SU-DHL-6 (cell line): ENCODE results near the gene MNAT1.

Experiments
- H2AFZ ChIP-seq: fragments of 200-600 bp; sonication (generic); 2 replicates; pipeline ENCODE4 v1.6.1; 2014; ENCODE audit warnings: low read depth, mild to moderate bottlenecking, moderate library complexity, mixed read lengths, antibody characterized with exemption, low read length; ENCODE audit not compliant: severe bottlenecking
- H3F3A ChIP-seq: fragments of 200-600 bp; shearing (Covaris generic); 2 replicates; pipeline ENCODE4 v1.6.0; 2016; ENCODE audit warnings: antibody characterized with exemption, mild to moderate bottlenecking; ENCODE audit not compliant: insufficient read depth
- H3K27ac ChIP-seq: fragments of 200-600 bp; sonication (generic); 2 replicates; pipeline ENCODE4 v1.5.1; 2016; ENCODE audit warnings: low read depth, mild to moderate bottlenecking, low read length, moderate library complexity, mixed read lengths
- H3K27me3 ChIP-seq: fragments of 200-600 bp; sonication (generic), shearing (Covaris generic); 2 replicates; pipeline ENCODE4 v1.6.0; 2014; ENCODE audit warnings: mild to moderate bottlenecking, low read length
- H3K36me3 ChIP-seq: fragments of 200-600 bp; sonication (generic); 2 replicates; pipeline ENCODE4 v1.6.1; 2014; ENCODE audit warnings: mild to moderate bottlenecking, low read length, mixed read lengths
- H3K4me2 ChIP-seq: fragments of 300-600, 200-600 bp; shearing (Covaris generic), sonication (generic); 2 replicates; pipeline ENCODE4 v1.6.0; 2014; ENCODE audit warnings: low read length, low read depth, mild to moderate bottlenecking; ENCODE audit not compliant: poor library complexity, severe bottlenecking
- H3K4me3 ChIP-seq: fragments of 200-600 bp; sonication (generic); 2 replicates; pipeline ENCODE4 v1.5.1; 2014; ENCODE audit warnings: antibody characterized with exemption, low read length, mild to moderate bottlenecking, mixed read lengths; ENCODE audit not compliant: insufficient read depth, poor library complexity, severe bottlenecking
- H3K79me2 ChIP-seq: fragments of 200-600 bp; sonication (generic); 2 replicates; pipeline ENCODE4 v1.6.1; 2014; ENCODE audit warnings: mild to moderate bottlenecking, low read length, moderate library complexity; ENCODE audit not compliant: insufficient read depth
- H3K9ac ChIP-seq: fragments of 200-600 bp; sonication (generic); 2 replicates; pipeline ENCODE4 v1.7.0; 2014; ENCODE audit warnings: mild to moderate bottlenecking, low read length
- H3K9me2 ChIP-seq: fragments of 200-600 bp; sonication (generic); replicated peaks from 2 replicates; pipeline ENCODE4 v1.6.1; 2014; ENCODE audit warnings: low read length; ENCODE audit not compliant: insufficient read depth
- H3K9me3 ChIP-seq: fragments of 200-600 bp; sonication (generic); 2 replicates; pipeline ENCODE4 v1.6.1; 2014; ENCODE audit warnings: low read length, mixed read lengths; ENCODE audit not compliant: insufficient read depth
- H4K20me1 ChIP-seq: fragments of 200-600 bp; sonication (generic); 2 replicates; pipeline ENCODE4 v1.6.1; 2014; ENCODE audit warnings: low read depth, mild to moderate bottlenecking, antibody characterized with exemption, low read length, moderate library complexity, mixed read lengths
- EZH2phosphoT487 ChIP-seq: fragments of 200-600 bp; sonication (generic), shearing (Covaris generic); conservative IDR thresholded peaks from 2 replicates; pipeline ENCODE4 v1.6.1; 2018; ENCODE audit warnings: mild to moderate bottlenecking, antibody characterized with exemption, low read length, moderate library complexity, mixed read lengths
- TF ChIP-seq, protein P1 (sequence below): fragments of 200-600 bp; sonication (generic); IDR thresholded peaks from one replicate; pipeline ENCODE4 v1.5.1; 2017; ENCODE audit warnings: antibody characterized with exemption, mild to moderate bottlenecking, low read length, moderate library complexity; ENCODE audit not compliant: insufficient read depth, poor library complexity, severe bottlenecking

Gene MNAT1

DNA sequence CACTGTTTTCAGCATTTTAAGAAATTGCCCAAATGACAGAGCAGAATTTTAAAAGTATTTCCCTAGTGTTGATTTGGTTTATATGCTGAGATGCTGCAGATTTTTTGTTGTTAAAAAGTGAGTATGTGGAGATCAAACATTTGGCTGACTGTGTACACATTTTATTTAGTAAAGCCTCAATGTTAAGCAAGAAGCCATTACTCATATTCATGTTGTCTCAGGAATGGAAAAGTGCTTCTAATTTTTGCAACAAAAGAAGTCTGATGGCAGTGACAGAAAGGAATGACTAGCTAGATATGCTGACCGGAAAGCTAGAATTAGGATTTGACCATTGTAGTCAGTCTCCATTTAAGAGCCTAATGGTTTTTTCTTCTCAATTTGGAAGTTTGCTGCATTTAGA lies 269.0 kb downstream of the MNAT1 start:
- H3K27me3 ChIP-seq: no peaks in the 10 kb centered on the region
- no peaks in the 10 kb centered on the region for H3K79me2 ChIP-seq
- H4K20me1 ChIP-seq: no peaks in the 10 kb centered on the region
- no peak overlapping the region for H3K4me2 ChIP-seq
- no peak overlapping the region for H3K4me3 ChIP-seq
- H3K9me2 ChIP-seq: no peaks in the 10 kb centered on the region
- H3K27ac ChIP-seq: no peak overlapping the region
- H3K9ac ChIP-seq: no peak overlapping the region
- no peaks in the 10 kb centered on the region for H3K36me3 ChIP-seq
- 0 out of 2 replicates have a peak, but pooled peaks cover 7% of the 10 kb centered on the region for H3F3A ChIP-seq
- no peak overlapping the region for H2AFZ ChIP-seq
- H3K9me3 ChIP-seq: no peaks in the 10 kb centered on the region
- TF ChIP-seq, protein P1, sequence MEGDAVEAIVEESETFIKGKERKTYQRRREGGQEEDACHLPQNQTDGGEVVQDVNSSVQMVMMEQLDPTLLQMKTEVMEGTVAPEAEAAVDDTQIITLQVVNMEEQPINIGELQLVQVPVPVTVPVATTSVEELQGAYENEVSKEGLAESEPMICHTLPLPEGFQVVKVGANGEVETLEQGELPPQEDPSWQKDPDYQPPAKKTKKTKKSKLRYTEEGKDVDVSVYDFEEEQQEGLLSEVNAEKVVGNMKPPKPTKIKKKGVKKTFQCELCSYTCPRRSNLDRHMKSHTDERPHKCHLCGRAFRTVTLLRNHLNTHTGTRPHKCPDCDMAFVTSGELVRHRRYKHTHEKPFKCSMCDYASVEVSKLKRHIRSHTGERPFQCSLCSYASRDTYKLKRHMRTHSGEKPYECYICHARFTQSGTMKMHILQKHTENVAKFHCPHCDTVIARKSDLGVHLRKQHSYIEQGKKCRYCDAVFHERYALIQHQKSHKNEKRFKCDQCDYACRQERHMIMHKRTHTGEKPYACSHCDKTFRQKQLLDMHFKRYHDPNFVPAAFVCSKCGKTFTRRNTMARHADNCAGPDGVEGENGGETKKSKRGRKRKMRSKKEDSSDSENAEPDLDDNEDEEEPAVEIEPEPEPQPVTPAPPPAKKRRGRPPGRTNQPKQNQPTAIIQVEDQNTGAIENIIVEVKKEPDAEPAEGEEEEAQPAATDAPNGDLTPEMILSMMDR: no peak
- no peak for TF ChIP-seq EZH2phosphoT487

DNA sequence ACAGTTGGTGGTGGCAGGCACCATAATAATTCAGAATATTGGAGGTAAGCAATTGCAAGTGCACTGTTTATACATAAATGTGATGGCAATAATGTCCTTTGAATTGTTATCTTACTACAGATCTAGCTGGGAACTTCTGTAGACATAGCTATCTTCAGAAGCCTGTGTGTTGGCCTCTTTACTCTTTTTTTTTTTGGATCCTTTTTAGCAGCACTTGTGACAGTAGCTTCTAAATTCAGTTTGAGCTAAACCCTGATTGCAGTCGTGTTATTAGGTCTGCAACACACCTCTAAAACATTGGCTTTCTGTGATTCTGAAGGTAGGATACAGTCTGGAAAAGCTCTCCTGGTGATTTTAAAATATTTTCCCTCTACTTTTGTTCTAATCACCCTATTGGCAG lies 285.0 kb downstream of the MNAT1 start:
- Histone ChIP-seq H3K79me2 (no peaks in the 10 kb centered on the region), H2AFZ (no peak overlapping the region), H3K9me3 (no peaks in the 10 kb centered on the region), H3K27me3 (no peaks in the 10 kb centered on the region), H3K4me2 (no peak overlapping the region), H3K4me3 (no peak overlapping the region), H3K27ac (no peak overlapping the region), H3F3A (no peaks in the 10 kb centered on the region), H3K36me3 (no peaks in the 10 kb centered on the region), H3K9ac (no peak overlapping the region), H3K9me2 (no peaks in the 10 kb centered on the region), H4K20me1 (no peaks in the 10 kb centered on the region)
- TF ChIP-seq, protein P1: no peak
- no peak for TF ChIP-seq EZH2phosphoT487
